GM18511 (cell line): ENCODE data around the gene SLC1A4.

Experiments used
- ATAC-seq: cut with Tn5 transposase; IDR thresholded peaks from one replicate; pipeline ENCODE4 v1.9.1; 2021; ENCODE audit warnings: mild to moderate bottlenecking, moderate library complexity; ENCODE audit not compliant: unreplicated experiment

The SLC1A4 gene

GRCh38 chr2:65070172-65070830 is 81.1 kb downstream of the SLC1A4 start:
- no peak for ATAC-seq

- no peak for ATAC-seq
Observed at GRCh38 chr2:65070856-65071255, 81.7 kb downstream of the SLC1A4 start.

DNA sequence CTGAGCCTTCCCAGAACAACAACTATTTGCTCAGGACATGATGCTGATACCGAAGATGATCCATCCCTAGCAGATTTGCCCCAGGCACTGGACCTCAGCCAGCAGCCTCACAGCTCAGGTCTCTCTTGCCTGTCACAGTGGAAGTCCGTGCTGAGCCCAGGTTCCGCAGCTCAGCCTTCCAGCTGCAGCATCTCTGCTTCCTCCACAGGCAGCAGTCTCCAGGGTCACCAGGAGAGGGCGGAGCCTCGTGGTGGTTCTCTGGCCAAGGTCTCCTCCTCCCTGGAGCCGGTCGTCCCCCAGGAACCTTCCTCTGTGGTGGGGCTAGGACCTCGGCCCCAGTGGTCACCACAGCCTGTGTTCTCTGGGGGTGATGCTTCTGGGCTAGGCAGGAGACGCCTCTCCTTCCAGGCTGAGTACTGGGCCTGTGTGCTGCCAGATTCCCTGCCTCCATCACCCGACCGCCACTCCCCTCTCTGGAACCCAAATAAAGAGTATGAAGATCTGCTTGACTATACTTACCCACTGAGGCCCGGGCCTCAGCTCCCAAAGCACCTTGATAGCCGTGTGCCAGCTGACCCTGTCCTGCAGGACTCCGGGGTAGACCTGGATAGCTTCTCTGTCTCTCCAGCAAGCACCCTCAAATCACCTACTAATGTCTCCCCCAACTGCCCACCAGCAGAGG is 82.4 kb downstream of the SLC1A4 start:
- no peak for ATAC-seq

GRCh38 chr2:65072181-65072970 is 83.2 kb downstream of the SLC1A4 start:
- ATAC-seq: peak; percentile 83
